ENCODE data around the gene ORAI3. TPM values are rescaled to one million over a fixed set of nuclear protein-coding genes. Genes with fewer than 3 reads are reported as not detected.

The ORAI3 gene
- total RNA-seq, 4 donors from 2014 or later = 32.9 to 49.5 (median 40.2) TPM

GRCh38 chr16:30977502-30977901, 28.6 kb downstream of the ORAI3 start:
- TF ChIP-seq POLR2A (IDR thresholded peaks at IDR 0.05) = no peak
- no peak for TF ChIP-seq CTCF (IDR thresholded peaks at IDR 0.05)
- peaks cover 59 to 82% of the 10 kb centered on the region in 2 donors for H3K36me3 ChIP-seq
- H3K27me3 ChIP-seq = no peaks in the 10 kb centered on the region
- no peaks in the 10 kb centered on the region for H3K4me1 ChIP-seq
- 86 to 89% methylated on average over 12 to 13 of the region's 17 CpGs for WGBS, 2 donors
- H3K4me3 ChIP-seq (replicated peaks in 1 of 3) = no peak overlapping the region
- intact Hi-C loops (cut with DNase I) = no loop called here
- H3K27ac ChIP-seq = no peak overlapping the region
- H3K9me3 ChIP-seq = no peaks in the 10 kb centered on the region
- DNase-seq = no peak

GRCh38 chr16:30979170-30980022, 30.5 kb downstream of the ORAI3 start:
- peaks cover 63 to 74% of the 10 kb centered on the region in 2 donors for H3K36me3 ChIP-seq
- DNase-seq = no peak

GRCh38 chr16:30980023-30980371, 31.1 kb downstream of the ORAI3 start:
- H3K27ac ChIP-seq = no peak overlapping the region
- TF ChIP-seq POLR2A (IDR thresholded peaks at IDR 0.05) (no peak), CTCF (IDR thresholded peaks at IDR 0.05) (no peak)
- H3K4me3 ChIP-seq (replicated peaks in 1 of 3) = no peak overlapping the region
- 89% methylated on average over 11 to 14 of the region's 15 CpGs for WGBS, 2 donors
- no peaks in the 10 kb centered on the region for H3K27me3 ChIP-seq
- no peaks in the 10 kb centered on the region for H3K9me3 ChIP-seq
- intact Hi-C loops (cut with DNase I) = loop anchor here (10.0 kb wide), 2 partner anchors 165 to 885 kb away; no protein-coding TSS in a partner anchor
- H3K4me1 ChIP-seq = no peaks in the 10 kb centered on the region
- no peak for DNase-seq
- peaks cover 63 to 69% of the 10 kb centered on the region in 2 donors for H3K36me3 ChIP-seq

More at GRCh38 chr16:30979170-30980022, 30.5 kb downstream of the ORAI3 start:
- Histone ChIP-seq H3K4me3 (replicated peaks in 1 of 3) (no peak overlapping the region), H3K9me3 (no peaks in the 10 kb centered on the region), H3K27me3 (no peaks in the 10 kb centered on the region), H3K27ac (no peak overlapping the region), H3K4me1 (no peaks in the 10 kb centered on the region)
- 93 to 95% methylated on average over 33 to 48 of the region's 62 CpGs for WGBS, 2 donors
- TF ChIP-seq CTCF (IDR thresholded peaks at IDR 0.05) = no peak
- no peak for TF ChIP-seq POLR2A (IDR thresholded peaks at IDR 0.05)
- intact Hi-C loops (cut with DNase I) = loop anchor here (10.0 kb wide), 2 partner anchors 165 to 885 kb away; no protein-coding TSS in a partner anchor

- 82 to 93% methylated on average over 18 to 24 of the region's 29 CpGs for WGBS, 2 donors
- Histone ChIP-seq H3K27ac (no peak overlapping the region), H3K4me3 (replicated peaks in 1 of 3) (no peak overlapping the region), H3K4me1 (peaks cover 3 to 4% of the 10 kb centered on the region in 2 donors), H3K9me3 (no peaks in the 10 kb centered on the region), H3K36me3 (peaks cover 63 to 66% of the 10 kb centered on the region in 2 donors), H3K27me3 (no peaks in the 10 kb centered on the region)
- no peak for DNase-seq
- TF ChIP-seq POLR2A (IDR thresholded peaks at IDR 0.05) (no peak), CTCF (IDR thresholded peaks at IDR 0.05) (no peak)
- intact Hi-C loops (cut with DNase I) = loop anchor here (10.0 kb wide), 2 partner anchors 164 to 884 kb away; no protein-coding TSS in a partner anchor
These were observed 31.6 kb downstream of the ORAI3 start for GRCh38 chr16:30980434-30980833.

GRCh38 chr16:30980959-30981358, 32.1 kb downstream of the ORAI3 start:
- WGBS, 2 donors = 95 to 100% methylated on average over 8 of the region's 14 CpGs
- intact Hi-C loops (cut with DNase I) = loop anchor here (10.0 kb wide), 2 partner anchors 164 to 884 kb away; no protein-coding TSS in a partner anchor
- H3K4me1 ChIP-seq = peaks cover 8% of the 10 kb centered on the region in 2 donors
- H3K27ac ChIP-seq = no peak overlapping the region
- TF ChIP-seq POLR2A (IDR thresholded peaks at IDR 0.05) = no peak
- TF ChIP-seq CTCF (IDR thresholded peaks at IDR 0.05) = no peak
- no peaks in the 10 kb centered on the region for H3K27me3 ChIP-seq
- H3K4me3 ChIP-seq (replicated peaks in 1 of 3) = no peak overlapping the region
- peaks cover 58 to 61% of the 10 kb centered on the region in 2 donors for H3K36me3 ChIP-seq
- DNase-seq = no peak
- H3K9me3 ChIP-seq = no peaks in the 10 kb centered on the region

Data from thyroid gland (tissue), 4 donors.